Panc1 (cell line): Measurements from ENCODE around the gene IL32. TPM values are rescaled to one million over a fixed set of nuclear protein-coding genes. Genes with fewer than 3 reads are reported as not detected.

Experiments
- ATAC-seq: fragments of 200-7000 bp; cut with Tn5 transposase; 2 replicates; pipeline ENCODE4 v1.9.1; 2020; ENCODE audit warnings: mild to moderate bottlenecking, moderate library complexity
- BruUV-seq: library from RNA; stranded (reverse); fragments of 400-500 nt; replicated peaks from 2 replicates; lab custom pipeline; 2021; lab: Mats Ljungman, UMichigan
- CTCF ChIA-PET: fragments of 300-600 bp; sonication (Branson Sonifier 250); formaldehyde crosslinking; loops from one replicate; lab custom pipeline; 2022; ENCODE audit warnings: antibody characterized with exemption; lab: Charles Lee
- POLR2A ChIA-PET: fragments of 300-600 bp; sonication (Branson Sonifier 250); formaldehyde crosslinking; loops from one replicate; lab custom pipeline; 2022; ENCODE audit warnings: antibody characterized with exemption; lab: Charles Lee
- DNase-seq: peaks from one replicate; pipeline ENCODE4 v3.0.0-alpha.2; 2010; ENCODE audit warnings: low read depth, low spot score
- H3K27ac ChIP-seq: 2 replicates; pipeline ENCODE4 v1.5.1; 2011; ENCODE audit warnings: mild to moderate bottlenecking, low read length, inconsistent platforms
- H3K27me3 ChIP-seq: fragments of 200-500 bp; sonication (Bioruptor generic); 2 replicates; pipeline ENCODE4 v1.6.0; 2014; ENCODE audit warnings: low read length, inconsistent platforms; ENCODE audit not compliant: control insufficient read depth, insufficient read depth
- H3K36me3 ChIP-seq: fragments of 200-500 bp; sonication (Bioruptor generic); 2 replicates; pipeline ENCODE4 v1.5.1; 2014; ENCODE audit warnings: inconsistent platforms, mild to moderate bottlenecking, low read length, moderate library complexity; ENCODE audit not compliant: control insufficient read depth, insufficient read depth
- H3K4me1 ChIP-seq: 2 replicates; pipeline ENCODE4 v1.5.1; 2011; ENCODE audit warnings: inconsistent platforms, mild to moderate bottlenecking, low read length, moderate library complexity; ENCODE audit not compliant: control insufficient read depth, insufficient read depth
- H3K4me3 ChIP-seq, 2 experiments: 2 replicates each; pipeline ENCODE4 v1.5.1; 2011 to 2012; ENCODE audit warnings: low read depth in 2 of 2, low read length in 2 of 2, mild to moderate bottlenecking in 2 of 2, inconsistent platforms in 1 of 2, moderate library complexity in 1 of 2
- H3K9me3 ChIP-seq: fragments of 200-500 bp; sonication (Bioruptor generic); 2 replicates; pipeline ENCODE4 v1.5.1; 2014; ENCODE audit warnings: low read depth, mild to moderate bottlenecking, inconsistent platforms, low read length, moderate library complexity; ENCODE audit not compliant: control insufficient read depth, insufficient read depth
- POLR2AphosphoS5 ChIP-seq: IDR thresholded peaks from 2 replicates; pipeline ENCODE4 v1.6.1; 2012; ENCODE audit warnings: mild to moderate bottlenecking, low read depth, low read length, moderate library complexity
- SIN3A ChIP-seq: IDR thresholded peaks from 2 replicates; pipeline ENCODE4 v1.6.1; 2012; ENCODE audit warnings: low read depth, mild to moderate bottlenecking, low read length, moderate library complexity, borderline replicate concordance; ENCODE audit not compliant: insufficient read depth
- TCF7L2 ChIP-seq: IDR thresholded peaks from 2 replicates; pipeline ENCODE4 v1.6.1; 2011; ENCODE audit warnings: mild to moderate bottlenecking, low read depth, low read length, inconsistent platforms
- in situ Hi-C: cut with HindIII; loops from 2 replicates; pipeline ENCODE4 v1.10.0; 2016; ENCODE audit warnings: low sequenced_read_pairs, low pct_unique_long_range_greater_than_20kb
- intact Hi-C: fragments of 100-400 bp; cut with micrococcal nuclease; formaldehyde crosslinking; loops from one replicate; pipeline ENCODE4 v1.10.0; 2022; ENCODE audit not compliant: unreplicated experiment
- total RNA-seq: library from RNA; stranded (reverse); gene quantifications from one replicate; pipeline ENCODE4 v1.2.1, GENCODE V29; 2021; ENCODE audit not compliant: unreplicated experiment
- TF ChIP-seq, protein P1 (sequence below): fragments of 450-650 bp; IDR thresholded peaks from 2 replicates; pipeline ENCODE4 v1.5.1; 2017; ENCODE audit warnings: mild to moderate bottlenecking
- TF ChIP-seq, protein P2 (sequence below), 2 experiments: IDR thresholded peaks; 2 replicates each; pipeline ENCODE4 v1.6.1; 2011 to 2012; ENCODE audit warnings: low read depth in 2 of 2, control low read depth in 1 of 2, low read length in 1 of 2, mild to moderate bottlenecking in 1 of 2, moderate library complexity in 1 of 2; ENCODE audit not compliant: insufficient read depth in 1 of 2

Gene IL32
- total RNA-seq, 1 experiment from 2014 or later: 17.1 TPM

DNA sequence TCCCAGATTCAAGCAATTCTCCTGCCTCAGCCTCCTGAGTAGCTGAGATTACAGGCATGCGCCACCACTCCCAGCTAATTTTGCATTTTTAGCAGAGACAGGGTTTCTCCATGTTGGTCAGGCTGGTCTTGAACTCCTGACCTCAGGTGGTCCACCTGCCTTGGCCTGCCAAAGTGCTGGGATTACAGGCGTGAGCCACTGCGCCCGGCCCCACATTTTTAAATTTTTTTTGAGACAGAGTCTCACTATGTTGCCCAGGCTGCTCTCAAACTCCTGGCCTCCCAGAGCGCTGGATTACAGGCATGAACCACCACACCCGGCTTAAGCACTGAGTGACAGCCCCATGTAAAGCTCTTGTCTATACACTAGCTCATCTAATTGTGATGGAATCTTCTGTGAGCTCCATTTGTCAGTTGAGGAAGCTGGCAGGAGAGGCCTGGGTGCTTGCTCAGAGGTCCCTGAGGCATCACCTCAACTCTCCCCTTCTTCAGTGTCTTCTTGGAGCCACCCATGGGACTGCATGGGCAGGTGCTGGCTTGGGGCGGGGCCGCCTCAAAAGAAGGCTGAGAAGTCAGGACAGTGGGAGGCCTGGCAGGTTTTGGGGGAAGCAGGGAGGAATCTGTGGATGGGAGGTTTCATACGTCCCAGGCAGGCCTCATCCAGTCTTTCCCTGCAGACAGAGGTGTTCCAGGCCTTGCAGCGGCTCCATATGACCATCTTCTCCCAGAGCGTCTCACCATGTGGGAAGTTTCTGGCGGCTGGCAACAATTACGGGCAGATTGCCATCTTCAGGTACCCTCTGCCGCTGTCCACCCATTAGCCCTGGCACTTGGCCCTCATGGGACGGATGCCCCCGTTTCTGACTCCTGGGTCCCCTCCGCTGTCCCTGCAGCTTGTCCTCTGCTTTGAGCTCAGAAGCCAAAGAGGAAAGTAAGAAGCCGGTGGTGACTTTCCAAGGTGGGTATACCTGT, 40.1 kb upstream of the IL32 start:
- Histone ChIP-seq H3K27ac (no peak overlapping the region), H3K36me3 (peaks cover 9% of the 10 kb centered on the region), H3K27me3 (no peaks in the 10 kb centered on the region), H3K4me3 (no peak overlapping the region; a peak in 1 of 4 replicates), H3K4me1 (peaks cover 15% of the 10 kb centered on the region), H3K9me3 (no peaks in the 10 kb centered on the region)
- BruUV-seq: no TSS peak
- in situ Hi-C loops (no loop called here), intact Hi-C loops (no loop called here)
- ChIA-PET POLR2A (no interaction called here), CTCF (no interaction called here)
- DNase-seq (no peak), ATAC-seq (no peak)
- TF ChIP-seq TCF7L2 (no peak), SIN3A (no peak), POLR2AphosphoS5 (no peak)
- TF ChIP-seq, protein P1, sequence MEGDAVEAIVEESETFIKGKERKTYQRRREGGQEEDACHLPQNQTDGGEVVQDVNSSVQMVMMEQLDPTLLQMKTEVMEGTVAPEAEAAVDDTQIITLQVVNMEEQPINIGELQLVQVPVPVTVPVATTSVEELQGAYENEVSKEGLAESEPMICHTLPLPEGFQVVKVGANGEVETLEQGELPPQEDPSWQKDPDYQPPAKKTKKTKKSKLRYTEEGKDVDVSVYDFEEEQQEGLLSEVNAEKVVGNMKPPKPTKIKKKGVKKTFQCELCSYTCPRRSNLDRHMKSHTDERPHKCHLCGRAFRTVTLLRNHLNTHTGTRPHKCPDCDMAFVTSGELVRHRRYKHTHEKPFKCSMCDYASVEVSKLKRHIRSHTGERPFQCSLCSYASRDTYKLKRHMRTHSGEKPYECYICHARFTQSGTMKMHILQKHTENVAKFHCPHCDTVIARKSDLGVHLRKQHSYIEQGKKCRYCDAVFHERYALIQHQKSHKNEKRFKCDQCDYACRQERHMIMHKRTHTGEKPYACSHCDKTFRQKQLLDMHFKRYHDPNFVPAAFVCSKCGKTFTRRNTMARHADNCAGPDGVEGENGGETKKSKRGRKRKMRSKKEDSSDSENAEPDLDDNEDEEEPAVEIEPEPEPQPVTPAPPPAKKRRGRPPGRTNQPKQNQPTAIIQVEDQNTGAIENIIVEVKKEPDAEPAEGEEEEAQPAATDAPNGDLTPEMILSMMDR: no peak
- TF ChIP-seq, protein P2, sequence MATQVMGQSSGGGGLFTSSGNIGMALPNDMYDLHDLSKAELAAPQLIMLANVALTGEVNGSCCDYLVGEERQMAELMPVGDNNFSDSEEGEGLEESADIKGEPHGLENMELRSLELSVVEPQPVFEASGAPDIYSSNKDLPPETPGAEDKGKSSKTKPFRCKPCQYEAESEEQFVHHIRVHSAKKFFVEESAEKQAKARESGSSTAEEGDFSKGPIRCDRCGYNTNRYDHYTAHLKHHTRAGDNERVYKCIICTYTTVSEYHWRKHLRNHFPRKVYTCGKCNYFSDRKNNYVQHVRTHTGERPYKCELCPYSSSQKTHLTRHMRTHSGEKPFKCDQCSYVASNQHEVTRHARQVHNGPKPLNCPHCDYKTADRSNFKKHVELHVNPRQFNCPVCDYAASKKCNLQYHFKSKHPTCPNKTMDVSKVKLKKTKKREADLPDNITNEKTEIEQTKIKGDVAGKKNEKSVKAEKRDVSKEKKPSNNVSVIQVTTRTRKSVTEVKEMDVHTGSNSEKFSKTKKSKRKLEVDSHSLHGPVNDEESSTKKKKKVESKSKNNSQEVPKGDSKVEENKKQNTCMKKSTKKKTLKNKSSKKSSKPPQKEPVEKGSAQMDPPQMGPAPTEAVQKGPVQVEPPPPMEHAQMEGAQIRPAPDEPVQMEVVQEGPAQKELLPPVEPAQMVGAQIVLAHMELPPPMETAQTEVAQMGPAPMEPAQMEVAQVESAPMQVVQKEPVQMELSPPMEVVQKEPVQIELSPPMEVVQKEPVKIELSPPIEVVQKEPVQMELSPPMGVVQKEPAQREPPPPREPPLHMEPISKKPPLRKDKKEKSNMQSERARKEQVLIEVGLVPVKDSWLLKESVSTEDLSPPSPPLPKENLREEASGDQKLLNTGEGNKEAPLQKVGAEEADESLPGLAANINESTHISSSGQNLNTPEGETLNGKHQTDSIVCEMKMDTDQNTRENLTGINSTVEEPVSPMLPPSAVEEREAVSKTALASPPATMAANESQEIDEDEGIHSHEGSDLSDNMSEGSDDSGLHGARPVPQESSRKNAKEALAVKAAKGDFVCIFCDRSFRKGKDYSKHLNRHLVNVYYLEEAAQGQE (IDR thresholded peaks at IDR 0.05; ENCODE audit: insufficient read depth in 1 of 2, low read depth in 2 of 2, low read length in 1 of 2): no peak

DNA sequence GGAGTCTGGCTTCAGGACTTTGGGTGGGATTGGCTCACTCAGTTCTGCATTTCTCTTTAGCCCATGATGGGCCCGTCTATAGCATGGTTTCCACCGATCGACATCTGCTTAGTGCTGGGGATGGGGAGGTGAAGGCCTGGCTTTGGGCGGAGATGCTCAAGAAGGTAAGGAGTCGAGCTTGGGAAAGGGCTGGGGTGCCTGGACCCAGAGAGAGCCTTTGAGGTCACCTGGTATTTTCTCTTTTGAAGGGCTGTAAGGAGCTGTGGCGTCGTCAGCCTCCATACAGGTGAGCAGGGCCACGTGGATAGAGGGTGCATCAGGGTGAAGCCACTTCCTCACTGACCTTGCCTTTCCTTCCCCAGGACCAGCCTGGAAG, 39.4 kb upstream of the IL32 start:
- Histone ChIP-seq H3K27me3 (no peaks in the 10 kb centered on the region), H3K9me3 (no peaks in the 10 kb centered on the region), H3K4me3 (no peak overlapping the region), H3K36me3 (peaks cover 6% of the 10 kb centered on the region), H3K4me1 (peaks cover 15% of the 10 kb centered on the region), H3K27ac (no peak overlapping the region)
- no TSS peak for BruUV-seq
- DNase-seq (no peak), ATAC-seq (no peak)
- intact Hi-C loops (no loop called here), in situ Hi-C loops (no loop called here)
- ChIA-PET POLR2A (no interaction called here), CTCF (no interaction called here)
- no peak for TF ChIP-seq POLR2AphosphoS5
- no peak for TF ChIP-seq SIN3A
- TF ChIP-seq, protein P2 (IDR thresholded peaks at IDR 0.05; ENCODE audit: insufficient read depth in 1 of 2, low read depth in 2 of 2, low read length in 1 of 2): no peak
- no peak for TF ChIP-seq TCF7L2
- TF ChIP-seq, protein P1: no peak
